IPS DF 6.9 (cell line): Measurements from ENCODE around the gene TPK1.

Experiments used
- DNase-seq: peaks from one replicate; pipeline ENCODE4 v3.0.0-alpha.2; 2013; ENCODE audit warnings: low read depth, low spot score
- H3K27ac ChIP-seq: one replicate; pipeline ENCODE4 v1.5.1; 2013; ENCODE audit warnings: low read length, control low read depth
- H3K27me3 ChIP-seq: 2 replicates; pipeline ENCODE4 v1.6.1; 2013; ENCODE audit warnings: mild to moderate bottlenecking, low read length; ENCODE audit not compliant: control insufficient read depth, insufficient read depth
- H3K36me3 ChIP-seq: 2 replicates; pipeline ENCODE4 v1.6.1; 2013; ENCODE audit warnings: low read length; ENCODE audit not compliant: control insufficient read depth, insufficient read depth
- H3K4me1 ChIP-seq: 2 replicates; pipeline ENCODE4 v1.6.1; 2013; ENCODE audit warnings: low read length; ENCODE audit not compliant: control insufficient read depth, insufficient read depth
- H3K4me3 ChIP-seq: 2 replicates; pipeline ENCODE4 v1.5.1; 2013; ENCODE audit warnings: mild to moderate bottlenecking, low read length
- H3K9me3 ChIP-seq: 2 replicates; pipeline ENCODE4 v1.6.1; 2013; ENCODE audit warnings: low read length, inconsistent platforms; ENCODE audit not compliant: control insufficient read depth, insufficient read depth
- WGBS: extraction: QIAGEN DNeasy Blood & Tissue Kit; methylation state at CpG from one replicate; pipeline ENCODE4 v1.1.7; 2013; ENCODE audit warnings: mixed read lengths, missing lambda C conversion rate; ENCODE audit not compliant: insufficient read length, insufficient coverage; 5-methylcytosine and 5-hydroxymethylcytosine counted together

The TPK1 gene

GRCh38 chr7:144835652-144836544, at the start of gene TPK1:
TSS of gene TPK1 (minus strand) at chr7:144836053. CDS start at chr7:144835602, 451 bp downstream.
- peak within 1 kb of the TSS; percentile 61; the same call in 1 of the 2 replicates for H3K4me3 ChIP-seq
- no peak within 1 kb of the TSS for H3K27ac ChIP-seq
- no CpG with 5 or more reads among the region's 81 CpGs for WGBS
- H3K9me3 ChIP-seq: no peaks in the 10 kb centered on the region
- no peaks in the 10 kb centered on the region for H3K27me3 ChIP-seq
- no peaks in the 10 kb centered on the region for H3K36me3 ChIP-seq
- H3K4me1 ChIP-seq: no peaks in the 10 kb centered on the region
- DNase-seq: peak; percentile 82

GRCh38 chr7:144885478-144885877, 49.6 kb upstream of the TPK1 start:
- WGBS: no CpG with 5 or more reads among the region's 6 CpGs
- Histone ChIP-seq H3K9me3 (no peaks in the 10 kb centered on the region), H3K4me3 (no peak overlapping the region), H3K27me3 (no peaks in the 10 kb centered on the region), H3K36me3 (no peaks in the 10 kb centered on the region), H3K27ac (no peak overlapping the region), H3K4me1 (peaks cover 2% of the 10 kb centered on the region; the same call in 1 of the 2 replicates)
- no peak for DNase-seq

DNA sequence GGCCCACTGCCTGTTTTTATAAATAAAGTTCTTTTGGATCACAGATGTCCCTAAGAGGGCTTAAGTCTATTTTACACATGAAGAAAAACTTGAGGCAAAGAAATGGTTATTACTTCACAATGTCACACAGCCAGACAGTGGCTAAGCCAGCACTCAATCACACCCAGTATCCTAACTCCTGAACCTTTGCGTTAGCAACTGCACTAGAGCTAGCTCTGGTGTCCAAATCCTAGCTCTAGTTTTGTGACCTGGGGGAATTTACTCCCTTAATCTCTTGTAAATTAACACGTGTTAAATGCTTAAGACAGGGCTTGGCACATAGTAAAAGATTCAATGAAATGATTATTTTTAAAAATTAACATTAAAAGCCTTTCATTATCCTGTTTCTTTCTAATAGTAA, 49.0 kb upstream of the TPK1 start:
- Histone ChIP-seq H3K27ac (no peak overlapping the region), H3K9me3 (no peaks in the 10 kb centered on the region), H3K4me1 (peaks cover 2% of the 10 kb centered on the region; the same call in 1 of the 2 replicates), H3K36me3 (no peaks in the 10 kb centered on the region), H3K4me3 (no peak overlapping the region), H3K27me3 (no peaks in the 10 kb centered on the region)
- WGBS: no CpG with 5 or more reads among the region's 2 CpGs
- no peak for DNase-seq

DNA sequence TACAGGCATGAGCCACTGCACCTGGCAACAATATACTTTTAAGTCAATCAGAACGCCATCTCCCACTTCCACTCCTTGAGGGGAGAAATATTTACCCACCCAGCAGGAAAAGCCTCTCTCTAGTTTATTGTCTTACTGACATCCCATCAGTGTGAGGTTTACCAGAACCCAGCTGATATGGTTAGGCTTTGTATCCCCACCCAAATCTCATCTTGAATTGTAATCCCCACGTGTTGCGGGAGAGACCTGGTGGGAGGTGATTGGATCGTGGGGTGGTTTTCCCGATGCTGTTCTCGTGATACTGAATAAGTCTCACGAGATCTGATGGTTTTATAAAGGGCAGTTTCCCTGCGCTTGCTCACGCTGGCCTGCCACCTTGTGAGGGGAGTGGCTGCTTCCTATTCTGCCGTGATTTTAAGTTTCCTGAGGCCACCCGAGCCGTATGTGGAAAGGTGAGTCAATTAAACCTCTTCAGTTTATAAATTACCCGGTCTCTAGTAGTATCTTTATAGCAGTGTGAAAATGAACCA, 37.5 kb upstream of the TPK1 start:
- no peaks in the 10 kb centered on the region for H3K4me1 ChIP-seq
- no CpG with 5 or more reads among the region's 13 CpGs for WGBS
- no peak overlapping the region for H3K27ac ChIP-seq
- H3K9me3 ChIP-seq: no peaks in the 10 kb centered on the region
- DNase-seq: no peak
- no peaks in the 10 kb centered on the region for H3K27me3 ChIP-seq
- H3K36me3 ChIP-seq: no peaks in the 10 kb centered on the region
- H3K4me3 ChIP-seq: no peak overlapping the region

DNA sequence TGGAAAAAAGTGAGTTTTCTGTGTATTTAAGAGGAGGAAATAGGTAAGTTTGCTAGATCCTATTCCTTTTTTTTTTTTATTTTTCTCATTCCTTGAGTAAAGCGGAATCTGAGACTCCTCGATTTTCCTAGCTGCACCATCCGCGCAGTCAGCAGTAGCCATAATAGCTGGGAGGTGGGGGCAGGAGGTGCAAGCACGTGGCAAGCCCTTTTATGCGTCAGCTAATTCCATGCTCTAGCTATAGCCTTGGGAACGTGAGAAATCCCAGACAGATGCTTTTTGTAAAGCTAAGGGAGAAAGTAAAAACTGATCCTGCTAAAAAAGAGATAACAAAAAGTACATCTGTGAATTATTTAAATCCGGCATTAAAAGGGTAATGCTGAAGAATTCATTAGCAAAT, 33.2 kb upstream of the TPK1 start:
- WGBS: no CpG with 5 or more reads among the region's 8 CpGs
- no peak for DNase-seq
- H3K27ac ChIP-seq: no peak overlapping the region
- H3K27me3 ChIP-seq: no peaks in the 10 kb centered on the region
- no peaks in the 10 kb centered on the region for H3K36me3 ChIP-seq
- H3K4me3 ChIP-seq: no peak overlapping the region
- H3K4me1 ChIP-seq: no peaks in the 10 kb centered on the region
- H3K9me3 ChIP-seq: no peaks in the 10 kb centered on the region

GRCh38 chr7:144866189-144866588, 30.3 kb upstream of the TPK1 start:
- no peak overlapping the region for H3K27ac ChIP-seq
- no peak for DNase-seq

DNA sequence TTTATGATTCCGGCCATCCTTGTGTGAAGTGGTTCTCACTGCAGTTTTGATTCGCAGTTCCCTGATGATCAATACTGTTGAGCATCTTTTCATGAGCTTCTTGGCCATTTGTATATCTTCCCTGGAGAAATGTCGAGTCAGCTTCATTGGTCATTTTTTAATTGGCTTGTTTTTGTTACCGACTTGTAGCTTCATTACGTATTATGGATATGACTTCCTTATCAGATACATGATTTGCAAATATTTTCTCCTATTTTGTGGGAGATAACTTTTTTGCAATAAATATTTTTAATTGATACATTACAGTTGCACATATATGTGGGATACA, 27.4 kb upstream of the TPK1 start:
- no peak overlapping the region for H3K4me3 ChIP-seq
- no peaks in the 10 kb centered on the region for H3K27me3 ChIP-seq
- no CpG with 5 or more reads among the region's 5 CpGs for whole genome bisulfite sequencing
- no peaks in the 10 kb centered on the region for H3K9me3 ChIP-seq
- H3K4me1 ChIP-seq: no peaks in the 10 kb centered on the region; the same call in 1 of the 2 replicates
- H3K27ac ChIP-seq: no peak overlapping the region
- H3K36me3 ChIP-seq: no peaks in the 10 kb centered on the region
- DNase-seq: no peak

More at GRCh38 chr7:144866189-144866588, 30.3 kb upstream of the TPK1 start:
- Histone ChIP-seq H3K27me3 (no peaks in the 10 kb centered on the region), H3K4me3 (no peak overlapping the region), H3K4me1 (no peaks in the 10 kb centered on the region), H3K9me3 (no peaks in the 10 kb centered on the region), H3K36me3 (no peaks in the 10 kb centered on the region)
- no CpG with 5 or more reads among the region's 3 CpGs for WGBS

GRCh38 chr7:144862612-144863319, 26.9 kb upstream of the TPK1 start:
- WGBS: no CpG with 5 or more reads among the region's 2 CpGs
- no peak overlapping the region for H3K27ac ChIP-seq
- H3K9me3 ChIP-seq: no peaks in the 10 kb centered on the region
- H3K36me3 ChIP-seq: no peaks in the 10 kb centered on the region
- no peak for DNase-seq
- no peak overlapping the region for H3K4me3 ChIP-seq
- no peaks in the 10 kb centered on the region for H3K27me3 ChIP-seq
- H3K4me1 ChIP-seq: peaks cover 1% of the 10 kb centered on the region; the same call in 1 of the 2 replicates

DNA sequence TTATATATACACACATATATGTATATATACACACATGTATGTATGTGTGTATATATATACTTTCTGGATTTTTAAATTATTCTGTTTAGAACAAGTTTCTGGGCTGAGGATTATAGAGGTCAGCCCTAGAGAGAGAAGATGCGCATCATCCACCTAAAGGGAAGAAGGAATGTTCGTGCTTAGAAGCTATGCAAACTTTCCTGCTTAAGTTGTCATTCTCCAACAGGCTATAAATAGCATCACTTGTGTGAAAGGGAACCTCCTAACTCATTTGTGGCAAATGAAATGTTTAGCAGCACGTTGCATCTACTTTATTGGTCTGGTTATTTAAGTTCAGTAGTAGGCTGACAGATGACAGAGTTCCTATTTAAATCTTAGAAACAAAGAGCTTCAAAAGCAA, 23.9 kb upstream of the TPK1 start:
- no CpG with 5 or more reads among the region's 3 CpGs for WGBS
- H3K4me3 ChIP-seq: no peak overlapping the region
- peaks cover 2% of the 10 kb centered on the region; the same call in 1 of the 2 replicates for H3K4me1 ChIP-seq
- no peak for DNase-seq
- H3K9me3 ChIP-seq: no peaks in the 10 kb centered on the region
- H3K27ac ChIP-seq: no peak overlapping the region
- no peaks in the 10 kb centered on the region for H3K36me3 ChIP-seq
- H3K27me3 ChIP-seq: no peaks in the 10 kb centered on the region

DNA sequence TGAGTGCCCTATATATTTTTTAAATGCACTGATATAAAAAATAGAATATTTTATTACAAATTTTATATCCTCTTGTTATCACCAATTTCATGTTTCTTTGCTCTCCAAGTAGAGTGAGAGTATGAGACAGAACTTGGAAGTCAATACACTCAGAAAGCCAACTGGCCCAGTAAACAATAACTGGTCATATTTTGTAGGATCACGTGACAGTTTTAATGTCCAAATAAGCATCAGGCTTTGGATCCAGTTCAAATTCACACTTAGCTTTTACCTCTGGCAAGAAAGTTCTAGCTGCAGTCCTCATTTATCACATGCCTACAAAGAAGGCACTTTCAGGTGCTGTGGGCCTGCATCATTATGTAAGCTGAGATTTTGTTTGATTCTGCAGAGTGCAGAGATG, 21.6 kb upstream of the TPK1 start:
- H3K9me3 ChIP-seq: no peaks in the 10 kb centered on the region
- no peaks in the 10 kb centered on the region for H3K36me3 ChIP-seq
- H3K4me3 ChIP-seq: no peak overlapping the region
- H3K27me3 ChIP-seq: no peaks in the 10 kb centered on the region
- H3K4me1 ChIP-seq: peaks cover 2% of the 10 kb centered on the region; the same call in 1 of the 2 replicates
- no CpG with 5 or more reads among the region's 1 CpG for WGBS
- H3K27ac ChIP-seq: no peak overlapping the region
- no peak for DNase-seq
